Stomach (tissue), 4 donors: ENCODE data around the gene LRRC46.

Experiments
- CTCF ChIP-seq, 7 experiments: fragments of 450-650 bp in 4 of 7; fragments of 200-600 bp in 3 of 7; sonication (generic) in 3 of 7; IDR thresholded peaks; one replicate each; pipeline ENCODE4 v1.5.1; 2016 to 2019; ENCODE audit warnings: antibody characterized with exemption in 7 of 7, control low read depth in 2 of 7, mild to moderate bottlenecking in 1 of 7
- POLR2AphosphoS5 ChIP-seq, 3 donors: sonication (generic); formaldehyde crosslinking; IDR thresholded peaks; one replicate each; pipeline ENCODE4 v1.6.1; 2016; ENCODE audit warnings: antibody characterized with exemption in 3 of 3

GRCh38 chr17:47838636-47839035 lies 7.2 kb downstream of the LRRC46 start:
- TF ChIP-seq CTCF (IDR thresholded peaks at IDR 0.05) (no peak), POLR2AphosphoS5 (IDR thresholded peaks at IDR 0.05) (no peak)
